ENCODE data around the gene NPS. TPM values are rescaled to one million over a fixed set of nuclear protein-coding genes. Genes with fewer than 3 reads are reported as not detected.

Gene NPS
- total RNA-seq, 1 donor from 2014 or later = not detected

- peak; percentile 47 for DNase-seq (ENCODE audit: low spot score)
Measured at GRCh38 chr10:127556916-127557315, 7.8 kb downstream of the NPS start.

GRCh38 chr10:127561647-127562046 is 12.5 kb downstream of the NPS start:
- DNase-seq (ENCODE audit: low spot score) = no peak

GRCh38 chr10:127563718-127564553 is 14.8 kb downstream of the NPS start:
- no peak for DNase-seq (ENCODE audit: low spot score)

GRCh38 chr10:127564644-127565043 is 15.5 kb downstream of the NPS start:
- DNase-seq (ENCODE audit: low spot score) = no peak

- no peak for DNase-seq (ENCODE audit: low spot score)
Measured at GRCh38 chr10:127565583-127565982, 16.5 kb downstream of the NPS start.

- DNase-seq (ENCODE audit: low spot score) = no peak
Measured at GRCh38 chr10:127569210-127569609, 20.1 kb downstream of the NPS start.

GRCh38 chr10:127570036-127570435 is 20.9 kb downstream of the NPS start:
- DNase-seq (ENCODE audit: low spot score) = no peak

GRCh38 chr10:127571386-127571785 is 22.3 kb downstream of the NPS start:
- no peak for DNase-seq (ENCODE audit: low spot score)

GRCh38 chr10:127576051-127576450 is 26.9 kb downstream of the NPS start:
- no peak for DNase-seq (ENCODE audit: low spot score)

GRCh38 chr10:127576740-127577161 is 27.6 kb downstream of the NPS start:
- DNase-seq (ENCODE audit: low spot score) = no peak

- peak; percentile 21 for DNase-seq (ENCODE audit: low spot score)
Measured at GRCh38 chr10:127577376-127578258, 28.5 kb downstream of the NPS start.

DNA sequence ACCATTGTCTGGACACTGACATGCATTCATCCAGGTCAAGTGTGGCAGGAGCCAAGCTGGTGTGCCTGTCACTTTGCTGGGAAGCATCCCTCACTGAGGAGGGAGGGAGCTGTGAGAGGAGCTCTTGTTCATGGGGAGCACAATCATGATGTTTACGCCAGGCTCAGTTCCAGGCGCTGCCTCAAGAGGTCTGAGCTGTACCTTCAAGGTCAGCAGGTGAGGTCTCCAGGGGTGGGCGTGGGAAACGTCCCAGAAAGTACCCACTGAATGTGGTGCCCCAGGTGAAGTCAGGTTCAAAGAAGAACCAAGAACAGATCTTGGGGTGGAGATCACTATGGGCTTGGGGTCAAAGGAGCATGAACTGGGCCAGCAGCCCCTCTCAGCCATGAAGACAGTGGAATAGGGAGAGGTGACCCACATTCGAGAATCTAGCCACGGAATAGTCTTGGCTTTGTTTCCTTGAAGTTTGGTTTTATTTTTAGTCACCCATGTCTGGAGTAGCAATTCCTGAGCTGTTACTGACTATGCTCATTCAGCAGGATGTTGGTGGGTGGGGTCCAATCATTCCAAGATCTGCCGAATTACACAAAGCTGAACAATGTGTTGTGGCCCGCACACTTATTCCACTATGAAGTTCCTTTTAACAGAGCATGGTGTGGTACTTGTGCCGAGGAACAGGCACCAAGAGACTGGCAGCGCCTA is 29.3 kb downstream of the NPS start:
- no peak for DNase-seq (ENCODE audit: low spot score)

GRCh38 chr10:127578961-127579305 is 29.8 kb downstream of the NPS start:
- DNase-seq (ENCODE audit: low spot score) = no peak

- no peak for DNase-seq (ENCODE audit: low spot score)
Measured at GRCh38 chr10:127579640-127580039, 30.5 kb downstream of the NPS start.

GRCh38 chr10:127580822-127581221 is 31.7 kb downstream of the NPS start:
- DNase-seq (ENCODE audit: low spot score) = no peak

DNA sequence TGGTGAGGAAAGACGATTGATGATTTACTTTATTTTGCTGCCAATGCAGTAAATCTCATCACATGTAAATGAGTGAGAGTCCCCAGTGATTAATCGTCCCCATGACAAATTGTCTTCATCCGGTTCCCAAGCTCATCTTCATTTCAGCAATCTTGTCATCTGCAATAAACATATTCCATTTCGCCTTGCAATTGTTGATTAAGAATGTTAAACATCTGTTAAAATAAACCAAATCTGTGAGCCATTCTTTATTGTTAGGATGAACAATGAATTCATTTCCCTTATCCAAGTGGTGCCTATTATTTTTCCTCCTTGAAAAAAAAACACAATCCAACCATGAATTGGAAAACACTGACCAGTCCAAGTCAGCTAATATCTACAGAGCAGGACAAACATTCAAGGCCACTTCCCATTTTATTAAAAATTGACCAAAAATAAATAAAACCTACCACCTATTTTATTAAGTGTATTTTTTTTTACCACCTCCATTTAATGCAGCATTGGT is 36.5 kb downstream of the NPS start:
- DNase-seq (ENCODE audit: low spot score) = no peak

GRCh38 chr10:127587668-127588365 is 38.7 kb downstream of the NPS start:
- DNase-seq (ENCODE audit: low spot score) = no peak

DNA sequence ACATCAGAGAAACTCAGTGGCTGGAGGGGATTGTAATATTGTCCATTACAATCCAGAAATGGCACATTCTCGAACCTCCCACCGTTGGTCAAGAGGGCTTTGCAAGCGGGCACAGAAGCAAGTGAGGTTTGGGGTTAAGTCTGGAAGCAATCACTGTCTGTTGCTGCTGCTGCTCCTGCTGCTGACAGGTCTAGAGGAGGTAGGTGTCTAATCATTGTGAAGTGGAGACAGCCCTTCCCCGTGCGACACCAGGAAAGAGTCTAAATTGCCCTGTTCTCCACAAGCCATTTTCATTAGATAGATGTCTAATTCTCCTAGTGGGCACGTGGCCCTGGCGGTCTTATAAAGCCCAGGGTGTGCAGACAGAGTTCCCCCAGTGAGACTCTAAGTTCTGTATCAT is 43.5 kb downstream of the NPS start:
- no peak for DNase-seq (ENCODE audit: low spot score)

DNA sequence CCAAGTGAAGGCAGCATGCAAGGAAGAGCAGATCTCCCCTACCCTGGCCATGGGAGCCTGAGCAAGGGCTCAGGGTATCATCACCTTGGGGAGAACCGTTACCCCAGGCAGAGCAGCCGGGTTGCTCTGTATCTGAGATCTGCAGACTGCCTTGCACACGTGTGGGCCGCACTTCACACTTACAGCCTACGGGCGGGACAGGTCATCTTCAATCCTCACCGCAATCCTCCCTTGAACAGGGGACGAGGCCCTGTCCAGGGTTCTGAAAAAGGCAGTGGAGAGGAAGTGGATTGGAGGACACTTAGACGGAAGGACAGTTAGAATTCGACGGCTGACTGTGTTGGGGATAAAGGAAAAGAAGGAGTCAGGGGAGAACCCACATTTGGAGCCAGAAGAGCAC is 51.4 kb downstream of the NPS start:
- DNase-seq (ENCODE audit: low spot score) = no peak
